ENCODE results near the gene LRRC14B. TPM values are rescaled to one million over a fixed set of nuclear protein-coding genes. Genes with fewer than 3 reads are reported as not detected.

LRRC14B gene
- total RNA-seq, 1 experiment from 2014 or later = not detected

DNA sequence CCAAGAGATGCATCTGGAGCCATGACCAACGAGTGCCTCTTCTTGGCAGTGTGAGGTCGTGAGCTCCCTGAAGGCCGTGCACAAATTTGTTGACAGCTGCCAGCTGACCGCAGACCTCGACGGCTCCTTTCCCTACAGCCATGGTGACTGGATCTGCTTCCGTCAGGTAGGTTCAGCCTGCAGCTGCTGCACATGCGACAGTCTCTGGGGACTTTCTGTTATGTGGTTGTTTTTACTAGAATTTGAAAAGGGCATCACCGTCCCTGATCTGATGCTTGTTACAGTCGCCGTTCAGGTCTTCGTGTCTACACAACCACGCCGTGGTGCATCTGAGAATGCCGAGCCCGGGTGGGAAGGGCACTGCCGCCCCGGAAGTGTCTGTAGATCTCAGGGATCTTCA, 36.5 kb upstream of the LRRC14B start:
- no TSS peak for BruUV-seq (replicated peaks)

DNA sequence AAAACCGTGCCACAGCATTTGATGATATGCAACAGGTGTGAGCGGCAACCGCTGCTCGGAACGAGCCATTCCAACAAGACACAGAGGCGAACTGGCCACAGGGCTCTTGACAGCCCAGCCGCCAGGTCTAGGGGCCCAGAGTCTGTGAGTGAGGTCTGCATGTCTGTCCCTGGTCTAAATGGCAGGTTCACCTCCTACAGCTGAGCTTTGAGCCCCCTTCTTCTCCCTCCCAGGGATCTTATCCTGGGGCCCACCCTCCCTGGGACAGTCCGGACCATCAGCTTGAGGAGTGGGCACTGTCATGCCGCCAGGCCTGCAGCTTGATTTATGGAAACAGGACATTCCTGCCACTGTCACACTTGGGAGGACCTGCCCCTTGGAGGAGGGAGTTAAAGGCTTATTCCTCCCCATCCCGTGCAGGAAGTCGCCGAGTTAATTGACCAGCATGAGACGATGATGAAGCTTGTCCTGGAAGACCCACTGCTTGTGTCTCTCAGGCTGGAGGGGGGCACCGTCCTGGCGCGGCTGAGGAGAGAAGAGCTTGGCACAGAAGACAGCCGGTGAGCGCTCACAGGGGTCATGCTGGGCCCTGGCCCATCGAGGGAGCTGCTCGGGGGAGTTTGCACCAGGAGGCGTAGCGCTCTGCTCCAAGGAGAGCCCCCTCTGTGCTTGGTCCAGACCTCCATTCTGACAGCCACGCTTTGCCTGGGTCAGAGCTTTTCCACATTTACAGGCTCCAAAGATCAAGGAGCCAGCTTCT, 35.5 kb upstream of the LRRC14B start:
- CTCF ChIA-PET = no interaction called here
- POLR2A ChIA-PET (ENCODE audit: unreplicated experiment) = no interaction called here
- Histone ChIP-seq H3K9me2 (replicated peaks; ENCODE audit: low read length) (no peaks in the 10 kb centered on the region), H3K4me2 (ENCODE audit: low read length) (no peak overlapping the region), H4K20me1 (ENCODE audit: low read length) (no peaks in the 10 kb centered on the region), H2AFZ (ENCODE audit: low read length) (no peak overlapping the region), H3K36me3 (ENCODE audit: low read depth, low read length) (no peaks in the 10 kb centered on the region), H3K4me3 (ENCODE audit: low read length) (no peak overlapping the region), H3K4me1 (ENCODE audit: insufficient read depth, low read length) (peaks cover 39% of the 10 kb centered on the region), H3K9ac (ENCODE audit: low read length) (no peak overlapping the region), H3K79me2 (ENCODE audit: low read length) (no peaks in the 10 kb centered on the region), H3K27me3 (ENCODE audit: low read length) (no peaks in the 10 kb centered on the region), H3F3A (ENCODE audit: low read length, unreplicated experiment) (peaks cover 2% of the 10 kb centered on the region), H3K9me3 (ENCODE audit: low read length) (no peaks in the 10 kb centered on the region), H3K27ac (ENCODE audit: low read length) (no peak overlapping the region)
- no TSS peak for BruUV-seq (replicated peaks)
- no peak for TF ChIP-seq CTCF (conservative IDR thresholded peaks at IDR 0.05; ENCODE audit: low read depth, low read length)
- TF ChIP-seq EZH2 (IDR thresholded peaks at IDR 0.05; ENCODE audit: low read length, unreplicated experiment) = no peak
- no peak for TF ChIP-seq EZH2phosphoT487 (IDR thresholded peaks at IDR 0.05; ENCODE audit: borderline replicate concordance, low read length)
- ATAC-seq (no peak), DNase-seq (no peak)
- intact Hi-C loops (cut with micrococcal nuclease) = no loop called here

More for the DNA sequence above, 36.5 kb upstream of the LRRC14B start:
- Histone ChIP-seq H3K27me3 (ENCODE audit: low read length) (no peaks in the 10 kb centered on the region), H3K27ac (ENCODE audit: low read length) (no peak overlapping the region), H3F3A (ENCODE audit: low read length, unreplicated experiment) (peaks cover 11% of the 10 kb centered on the region), H2AFZ (ENCODE audit: low read length) (no peak overlapping the region), H3K4me1 (ENCODE audit: insufficient read depth, low read length) (peaks cover 43% of the 10 kb centered on the region), H3K9me3 (ENCODE audit: low read length) (no peaks in the 10 kb centered on the region), H3K36me3 (ENCODE audit: low read depth, low read length) (no peaks in the 10 kb centered on the region), H3K4me3 (ENCODE audit: low read length) (no peak overlapping the region), H3K79me2 (ENCODE audit: low read length) (no peaks in the 10 kb centered on the region), H3K4me2 (ENCODE audit: low read length) (no peak overlapping the region), H4K20me1 (ENCODE audit: low read length) (no peaks in the 10 kb centered on the region), H3K9me2 (replicated peaks; ENCODE audit: low read length) (no peaks in the 10 kb centered on the region), H3K9ac (ENCODE audit: low read length) (no peak overlapping the region)
- ATAC-seq (no peak), DNase-seq (no peak)
- ChIA-PET CTCF (no interaction called here), POLR2A (ENCODE audit: unreplicated experiment) (no interaction called here)
- TF ChIP-seq EZH2phosphoT487 (IDR thresholded peaks at IDR 0.05; ENCODE audit: borderline replicate concordance, low read length) = no peak
- TF ChIP-seq CTCF (conservative IDR thresholded peaks at IDR 0.05; ENCODE audit: low read depth, low read length) = no peak
- no peak for TF ChIP-seq EZH2 (IDR thresholded peaks at IDR 0.05; ENCODE audit: low read length, unreplicated experiment)
- intact Hi-C loops (cut with micrococcal nuclease) = no loop called here

DNA sequence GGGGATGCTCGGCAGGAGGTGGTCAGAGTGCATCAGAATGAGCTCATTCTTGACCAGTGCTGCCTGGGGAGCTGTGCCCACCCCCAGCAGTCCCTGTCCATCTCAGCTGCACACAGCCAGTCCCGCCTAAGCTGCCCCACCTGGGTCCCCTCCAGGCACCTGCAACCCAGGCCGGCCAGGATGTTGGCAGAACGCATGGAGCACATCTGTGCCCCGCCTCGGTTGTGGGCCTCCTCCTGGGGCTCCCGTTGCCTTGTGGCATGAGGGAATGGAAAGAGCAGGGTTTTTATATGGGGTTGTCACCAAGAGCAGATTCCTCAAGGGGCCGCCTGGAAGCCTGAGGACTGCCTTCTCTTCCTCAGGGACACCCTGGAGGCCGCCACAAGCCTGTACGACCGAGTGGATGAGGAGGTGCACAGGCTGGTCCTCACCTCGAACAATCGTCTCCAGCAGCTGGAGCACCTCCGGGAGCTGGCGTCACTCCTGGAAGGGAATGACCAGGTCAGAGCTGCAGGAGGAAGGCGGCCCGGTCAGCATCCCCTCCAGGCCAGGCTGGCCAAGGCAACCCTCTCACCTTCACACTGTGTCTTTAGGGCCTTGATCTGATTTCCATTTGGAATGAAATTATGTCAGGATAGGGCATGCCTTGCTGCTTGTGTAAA, 34.8 kb upstream of the LRRC14B start:
- Histone ChIP-seq H3K9me2 (replicated peaks; ENCODE audit: low read length) (no peaks in the 10 kb centered on the region), H3K9ac (ENCODE audit: low read length) (no peak overlapping the region), H3K4me1 (ENCODE audit: insufficient read depth, low read length) (peaks cover 35% of the 10 kb centered on the region), H3K79me2 (ENCODE audit: low read length) (no peaks in the 10 kb centered on the region), H3K4me2 (ENCODE audit: low read length) (no peak overlapping the region), H3K36me3 (ENCODE audit: low read depth, low read length) (no peaks in the 10 kb centered on the region), H2AFZ (ENCODE audit: low read length) (no peak overlapping the region), H3K27ac (ENCODE audit: low read length) (no peak overlapping the region), H3K9me3 (ENCODE audit: low read length) (no peaks in the 10 kb centered on the region), H3K27me3 (ENCODE audit: low read length) (no peaks in the 10 kb centered on the region), H4K20me1 (ENCODE audit: low read length) (no peaks in the 10 kb centered on the region), H3F3A (ENCODE audit: low read length, unreplicated experiment) (no peaks in the 10 kb centered on the region), H3K4me3 (ENCODE audit: low read length) (no peak overlapping the region)
- TF ChIP-seq CTCF (conservative IDR thresholded peaks at IDR 0.05; ENCODE audit: low read depth, low read length) = no peak
- no peak for TF ChIP-seq EZH2 (IDR thresholded peaks at IDR 0.05; ENCODE audit: low read length, unreplicated experiment)
- TF ChIP-seq EZH2phosphoT487 (IDR thresholded peaks at IDR 0.05; ENCODE audit: borderline replicate concordance, low read length) = no peak
- ChIA-PET CTCF (no interaction called here), POLR2A (ENCODE audit: unreplicated experiment) (no interaction called here)
- ATAC-seq = no peak
- BruUV-seq (replicated peaks) = no TSS peak
- no peak for DNase-seq
- intact Hi-C loops (cut with micrococcal nuclease) = no loop called here

Data from PC-3 (cell line).